Tibial artery (tissue), 4 donors: ENCODE measurements around the gene CHCHD1.

Experiments
- DNase-seq, 2 donors: peaks; one replicate each; pipeline ENCODE4 v3.0.0-alpha.2; 2019
- H3K27ac ChIP-seq, 2 donors: fragments of 200-600 bp; sonication (generic) in 1 of 2; 1 replicate in 1 of 2; 2 replicates in 1 of 2; pipeline ENCODE4 v1.5.1; 2018 to 2019; ENCODE audit warnings: mild to moderate bottlenecking in 1 of 2
- H3K27me3 ChIP-seq, 2 donors: fragments of 200-600 bp; sonication (generic) in 1 of 2; one replicate each; pipeline versions ENCODE4 v1.5.1 to v1.6.0; 2016 to 2019
- H3K36me3 ChIP-seq, 3 donors: fragments of 200-600 bp; sonication (generic) in 2 of 3; one replicate each; pipeline ENCODE4 v1.5.1; 2016 to 2019; ENCODE audit warnings: mild to moderate bottlenecking in 2 of 3
- H3K4me1 ChIP-seq, 4 donors: fragments of 200-600 bp; sonication (generic) in 2 of 4; 1 replicate in 3 of 4; 2 replicates in 1 of 4; pipeline ENCODE4 v1.5.1; 2016 to 2019
- H3K4me3 ChIP-seq, 2 donors: fragments of 200-600 bp; sonication (generic) in 1 of 2; 1 replicate in 1 of 2; 2 replicates in 1 of 2; pipeline ENCODE4 v1.5.1; 2018 to 2019; ENCODE audit warnings: mild to moderate bottlenecking in 2 of 2
- H3K9me3 ChIP-seq, 3 donors: fragments of 200-600 bp; sonication (generic) in 1 of 3; one replicate each; pipeline ENCODE4 v1.5.1; 2016 to 2019
- CTCF ChIP-seq, 2 experiments: fragments of 200-600 bp in 1 of 2; fragments of 450-650 bp in 1 of 2; IDR thresholded peaks; one replicate each; pipeline ENCODE4 v1.5.1; 2017 to 2019; ENCODE audit warnings: antibody characterized with exemption in 2 of 2, mild to moderate bottlenecking in 1 of 2, moderate library complexity in 1 of 2
- intact Hi-C: fragments of 100-400 bp; cut with DNase I; formaldehyde crosslinking; loops from one replicate; pipeline ENCODE4 v1.15.0; 2023; ENCODE audit warnings: low total_unique reads

The CHCHD1 gene

GRCh38 chr10:73807471-73807870 is 25.6 kb downstream of the CHCHD1 start:
- H3K4me1 ChIP-seq, result peaks cover 0 to 27% (median 17%) of the 10 kb centered on the region in 4 donors
- H3K27ac ChIP-seq, result no peak overlapping the region
- no peak for DNase-seq
- no peak overlapping the region for H3K4me3 ChIP-seq
- no peaks in the 10 kb centered on the region for H3K9me3 ChIP-seq
- no peaks in the 10 kb centered on the region for H3K27me3 ChIP-seq
- intact Hi-C loops, result no loop called here
- no peak for TF ChIP-seq CTCF (IDR thresholded peaks at IDR 0.05)
- peaks cover 47 to 69% (median 59%) of the 10 kb centered on the region in 3 donors for H3K36me3 ChIP-seq

GRCh38 chr10:73808021-73808815 is 26.4 kb downstream of the CHCHD1 start:
- Histone ChIP-seq H3K9me3 (no peaks in the 10 kb centered on the region), H3K36me3 (peaks cover 44 to 69% (median 52%) of the 10 kb centered on the region in 3 donors), H3K4me3 (no peak overlapping the region)

GRCh38 chr10:73809061-73809818 is 27.4 kb downstream of the CHCHD1 start:
- no peaks in the 10 kb centered on the region for H3K27me3 ChIP-seq
- H3K4me3 ChIP-seq, result no peak overlapping the region
- peaks cover 47 to 69% (median 48%) of the 10 kb centered on the region in 3 donors for H3K36me3 ChIP-seq
- peaks cover 0 to 27% (median 17%) of the 10 kb centered on the region in 4 donors for H3K4me1 ChIP-seq
- no peak for TF ChIP-seq CTCF (IDR thresholded peaks at IDR 0.05)
- no peaks in the 10 kb centered on the region for H3K9me3 ChIP-seq
- intact Hi-C loops, result no loop called here
- H3K27ac ChIP-seq, result no peak overlapping the region
- DNase-seq, result no peak

More at GRCh38 chr10:73808021-73808815, 26.4 kb downstream of the CHCHD1 start:
- no peak for TF ChIP-seq CTCF (IDR thresholded peaks at IDR 0.05)
- no peak for DNase-seq
- Histone ChIP-seq H3K27me3 (no peaks in the 10 kb centered on the region), H3K4me1 (peaks cover 0 to 27% (median 17%) of the 10 kb centered on the region in 4 donors), H3K27ac (no peak overlapping the region)
- intact Hi-C loops, result no loop called here

- Histone ChIP-seq H3K27ac (peak overlapping the region; percentile 93 to 94), H3K9me3 (no peaks in the 10 kb centered on the region), H3K4me1 (peaks cover 0 to 27% (median 17%) of the 10 kb centered on the region in 4 donors), H3K4me3 (peak overlapping the region; percentile 84 to 86), H3K36me3 (peaks cover 47 to 69% (median 49%) of the 10 kb centered on the region in 3 donors), H3K27me3 (no peaks in the 10 kb centered on the region)
- intact Hi-C loops, result no loop called here
- no peak for DNase-seq
- TF ChIP-seq CTCF (IDR thresholded peaks at IDR 0.05), result no peak
Measured at GRCh38 chr10:73810358-73810734, 28.5 kb downstream of the CHCHD1 start.

GRCh38 chr10:73810735-73811465 is 29.1 kb downstream of the CHCHD1 start:
- no peak for TF ChIP-seq CTCF (IDR thresholded peaks at IDR 0.05)
- Histone ChIP-seq H3K36me3 (peaks cover 47 to 69% (median 49%) of the 10 kb centered on the region in 3 donors), H3K27me3 (no peaks in the 10 kb centered on the region), H3K4me1 (peaks cover 0 to 27% (median 17%) of the 10 kb centered on the region in 4 donors), H3K4me3 (peak overlapping the region; percentile 84 to 86), H3K9me3 (no peaks in the 10 kb centered on the region), H3K27ac (peak overlapping the region; percentile 93 to 94)
- no peak for DNase-seq
- intact Hi-C loops, result no loop called here
